NCI-H2081 treated with DMSO at 0.1 percent for 48 hours (cell line): Measurements from ENCODE around the gene IL3.

Experiments used
- DNase-seq: peaks from one replicate; lab custom pipeline; 2025; lab: John Stamatoyannopoulos, UW

IL3 gene, protein sequence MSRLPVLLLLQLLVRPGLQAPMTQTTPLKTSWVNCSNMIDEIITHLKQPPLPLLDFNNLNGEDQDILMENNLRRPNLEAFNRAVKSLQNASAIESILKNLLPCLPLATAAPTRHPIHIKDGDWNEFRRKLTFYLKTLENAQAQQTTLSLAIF

DNA sequence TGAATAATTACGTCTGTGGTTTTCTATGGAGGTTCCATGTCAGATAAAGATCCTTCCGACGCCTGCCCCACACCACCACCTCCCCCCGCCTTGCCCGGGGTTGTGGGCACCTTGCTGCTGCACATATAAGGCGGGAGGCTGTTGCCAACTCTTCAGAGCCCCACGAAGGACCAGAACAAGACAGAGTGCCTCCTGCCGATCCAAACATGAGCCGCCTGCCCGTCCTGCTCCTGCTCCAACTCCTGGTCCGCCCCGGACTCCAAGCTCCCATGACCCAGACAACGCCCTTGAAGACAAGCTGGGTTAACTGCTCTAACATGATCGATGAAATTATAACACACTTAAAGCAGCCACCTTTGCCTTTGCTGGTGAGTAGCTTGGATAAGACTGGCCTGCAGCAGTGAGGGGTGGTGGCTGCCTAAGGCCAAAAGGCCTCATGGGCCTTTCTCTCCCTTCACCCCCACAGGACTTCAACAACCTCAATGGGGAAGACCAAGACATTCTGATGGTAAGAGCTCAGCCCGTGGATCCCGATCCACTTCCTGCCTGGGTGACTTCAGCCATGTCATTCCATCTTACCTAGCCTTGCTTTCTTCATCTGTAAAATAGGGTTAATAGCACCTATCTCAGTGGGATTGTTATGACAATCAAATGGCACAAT, at the start of gene IL3:
Gene IL3, plus strand, starts transcription at position 155 of the 661 bp plus-strand sequence. Its CDS starts 52 bp downstream, at position 207.
- no peak for DNase-seq

- DNase-seq = no peak
These were observed 49.4 kb upstream of the IL3 start for GRCh38 chr5:132010989-132011621.

GRCh38 chr5:132011622-132012343, 48.7 kb upstream of the IL3 start, which contains the start of gene ACSL6:
Gene ACSL6, minus strand, starts transcription at chr5:132011658. Its CDS starts 105 bp downstream, at chr5:132011553.
- no peak for DNase-seq

- no peak for DNase-seq
These were observed 48.0 kb upstream of the IL3 start for GRCh38 chr5:132012371-132013005.

DNA sequence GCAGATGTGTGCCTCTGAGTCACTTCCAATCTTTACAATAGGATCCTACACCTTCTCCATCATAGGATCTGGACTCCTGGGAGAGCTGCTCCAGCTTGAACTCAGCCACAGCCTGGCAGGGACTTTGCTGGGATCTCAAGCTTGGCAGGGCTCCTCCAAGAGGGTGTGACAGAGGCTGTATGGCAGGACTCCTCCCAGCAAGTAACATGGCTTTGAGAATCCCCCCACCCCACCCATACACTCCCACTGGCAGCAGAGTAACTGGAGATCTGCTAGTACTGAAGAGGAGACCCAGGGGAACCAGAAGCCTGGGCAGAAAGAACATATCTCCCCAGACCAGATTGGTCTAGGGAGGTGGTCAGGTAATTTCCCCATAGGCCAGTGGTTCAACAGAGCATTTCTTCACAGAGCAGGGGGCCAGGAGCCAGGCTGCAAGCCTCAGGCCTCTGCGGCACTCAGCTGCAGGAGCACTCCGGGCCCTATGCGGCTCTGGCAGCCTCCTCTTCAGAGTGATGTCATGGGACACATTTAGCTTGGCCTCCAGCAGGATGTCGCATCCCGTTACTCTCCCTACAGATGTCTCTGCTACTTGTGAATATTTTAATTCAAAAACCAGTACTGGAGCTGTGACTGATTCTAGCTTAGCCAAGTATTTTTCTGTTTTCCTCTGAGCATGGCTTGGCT, 47.3 kb upstream of the IL3 start:
- no peak for DNase-seq

- no peak for DNase-seq
These were observed 46.7 kb upstream of the IL3 start for GRCh38 chr5:132013711-132014110.

DNA sequence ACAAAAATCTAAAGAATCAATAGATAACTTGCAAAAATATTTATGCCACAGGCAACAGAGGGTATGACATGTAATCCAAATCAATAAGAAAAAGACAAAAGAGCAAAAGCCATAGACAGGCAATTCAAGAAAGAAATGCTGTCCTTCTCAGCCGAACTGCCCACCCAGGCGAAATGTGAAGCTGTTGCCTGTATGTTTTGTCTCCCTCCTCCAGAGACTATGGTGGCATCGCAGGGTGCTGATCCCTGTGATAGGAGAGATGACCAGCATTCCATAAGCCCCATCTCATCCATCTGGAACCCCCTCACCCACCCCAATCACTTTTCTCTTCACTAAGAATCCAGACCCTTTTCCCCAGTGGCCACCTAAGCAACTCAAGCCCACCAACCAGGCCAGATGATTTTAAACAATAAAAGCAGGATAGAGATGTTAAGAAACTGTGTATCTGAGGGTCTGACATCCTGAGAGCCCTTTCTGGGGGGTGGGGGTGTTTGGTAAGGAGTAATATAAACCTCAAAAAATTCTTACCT, 43.7 kb upstream of the IL3 start:
- DNase-seq = no peak

- DNase-seq = no peak
These were observed 43.1 kb upstream of the IL3 start for GRCh38 chr5:132017316-132017715.

GRCh38 chr5:132017738-132018625, 42.5 kb upstream of the IL3 start:
- no peak for DNase-seq

GRCh38 chr5:132019337-132019736, 41.1 kb upstream of the IL3 start:
- DNase-seq = no peak

DNA sequence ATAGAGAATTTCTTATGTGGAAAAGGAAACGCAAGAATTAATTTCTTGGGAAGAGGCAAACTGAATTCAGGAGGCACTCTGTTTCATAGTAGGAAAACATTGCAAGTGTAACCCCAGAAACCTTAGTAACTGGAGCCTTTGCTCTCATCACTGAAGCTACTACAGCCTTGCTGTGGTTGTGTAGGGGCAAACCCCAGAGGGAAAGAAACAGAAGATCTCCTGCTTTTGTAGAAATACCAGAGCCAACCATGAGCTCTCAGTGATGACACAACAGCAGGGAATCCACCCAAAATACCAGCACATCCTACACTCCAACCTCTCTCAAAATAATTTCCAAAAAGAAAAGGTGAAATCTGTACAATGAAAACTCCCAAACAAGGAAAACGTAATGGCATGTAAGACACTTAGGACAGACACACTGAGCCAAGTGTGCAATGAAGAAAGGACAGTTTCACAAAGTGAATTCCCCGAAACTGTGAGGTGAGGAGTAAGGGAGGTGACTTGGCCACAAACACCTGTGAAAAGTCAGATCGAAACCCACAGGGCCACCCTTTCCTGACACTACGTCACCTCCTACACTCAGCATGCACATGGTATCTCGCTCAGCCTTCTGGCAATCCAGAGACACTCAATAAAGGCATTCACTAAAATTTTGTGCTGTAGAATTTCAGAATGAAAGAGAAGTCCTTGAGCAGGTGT, 40.4 kb upstream of the IL3 start:
- no peak for DNase-seq

- DNase-seq = no peak
These were observed 39.7 kb upstream of the IL3 start for GRCh38 chr5:132020568-132021339.

DNA sequence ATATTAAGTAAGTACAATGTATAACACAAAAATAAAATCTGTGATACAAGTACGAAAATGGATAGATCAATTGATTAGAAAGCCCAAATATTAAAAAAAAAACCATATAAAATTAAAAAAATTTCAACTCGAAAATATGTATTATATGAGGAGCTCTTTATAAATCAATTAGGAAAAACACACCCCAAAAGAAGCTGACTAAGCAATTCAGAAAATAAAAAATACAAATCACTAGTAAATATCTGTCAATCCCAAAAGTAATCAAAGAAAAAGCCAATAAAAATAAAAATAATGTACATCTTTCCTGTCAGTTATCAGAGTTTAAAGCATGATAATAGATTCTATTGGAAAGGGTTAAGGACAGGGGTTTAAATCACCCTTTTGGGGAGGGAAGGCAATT, 38.8 kb upstream of the IL3 start:
- DNase-seq = no peak

DNA sequence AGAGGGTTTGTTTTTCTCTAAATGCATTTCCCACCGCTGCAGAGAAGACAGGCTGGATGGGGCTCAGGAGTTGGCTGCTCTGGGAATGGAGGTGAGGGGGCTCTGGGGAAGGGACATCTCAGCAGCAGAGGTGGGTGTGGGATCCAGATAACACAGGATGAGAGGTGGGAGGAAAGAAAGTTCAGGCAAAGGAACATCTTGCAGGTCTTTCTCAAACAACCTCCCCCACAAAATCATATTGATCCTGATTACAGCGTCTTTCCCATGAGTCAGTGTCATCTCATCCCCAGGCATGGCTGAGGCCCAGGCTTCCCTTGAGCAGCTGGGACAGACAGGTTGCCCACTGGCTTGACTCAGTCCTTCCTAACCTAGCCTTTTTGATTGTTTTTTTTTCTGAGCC, 37.7 kb upstream of the IL3 start:
- no peak for DNase-seq

DNA sequence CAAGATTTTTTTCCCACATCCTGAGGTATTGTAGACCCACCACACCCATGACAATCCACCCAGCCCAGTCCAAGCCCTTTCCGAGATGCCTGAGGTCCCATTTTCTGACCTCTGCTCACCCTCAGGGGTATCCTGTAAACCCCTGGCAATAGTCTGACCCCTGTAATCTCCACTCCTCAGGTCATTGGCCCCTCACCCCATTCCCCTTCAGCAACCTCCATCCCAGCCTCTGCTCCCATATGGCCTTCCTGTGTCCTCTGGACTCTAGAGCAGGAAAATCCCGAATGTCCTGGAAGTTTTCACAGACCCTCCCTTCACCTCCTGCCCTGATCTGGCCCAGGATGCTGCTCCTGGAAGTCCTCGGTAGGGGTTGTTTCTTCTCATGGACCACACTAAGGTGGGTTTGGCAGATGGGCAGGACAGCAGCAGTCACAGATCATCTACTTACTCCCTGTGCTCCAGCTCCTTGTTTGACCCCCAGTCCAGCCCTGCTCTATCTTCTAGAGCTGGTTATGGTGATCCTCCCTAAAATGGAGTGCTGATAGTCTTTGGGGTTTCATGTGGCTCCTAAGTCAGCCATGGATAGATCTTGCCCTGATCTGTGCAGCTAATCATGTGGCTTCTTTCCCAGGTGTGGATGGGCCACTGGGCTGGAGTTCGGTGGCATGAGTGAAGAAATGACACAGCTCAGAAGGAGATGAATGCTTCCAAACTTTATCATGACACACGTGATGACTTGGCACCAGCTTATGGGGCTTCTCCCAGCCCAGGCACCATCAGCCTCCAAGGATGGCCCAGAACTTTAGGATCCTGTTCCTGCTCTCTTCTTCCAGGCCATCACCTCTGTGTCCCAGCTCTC, 37.0 kb upstream of the IL3 start:
- DNase-seq = no peak

DNA sequence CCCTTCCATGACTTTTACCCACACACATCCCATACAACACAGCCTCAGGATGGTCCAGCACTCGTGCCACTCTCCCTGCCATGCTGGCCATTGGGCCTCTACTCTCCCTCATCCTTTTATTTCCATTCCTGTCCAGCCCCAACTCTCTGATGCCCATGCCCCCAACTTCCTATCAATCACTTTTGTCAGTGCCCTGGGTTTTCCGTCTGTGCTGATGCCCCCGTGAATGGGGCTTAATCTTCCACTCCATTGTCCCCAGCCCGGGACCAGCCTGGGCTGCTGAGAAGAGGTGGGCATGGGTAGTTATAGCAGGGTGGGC, 36.4 kb upstream of the IL3 start:
- DNase-seq = no peak

DNA sequence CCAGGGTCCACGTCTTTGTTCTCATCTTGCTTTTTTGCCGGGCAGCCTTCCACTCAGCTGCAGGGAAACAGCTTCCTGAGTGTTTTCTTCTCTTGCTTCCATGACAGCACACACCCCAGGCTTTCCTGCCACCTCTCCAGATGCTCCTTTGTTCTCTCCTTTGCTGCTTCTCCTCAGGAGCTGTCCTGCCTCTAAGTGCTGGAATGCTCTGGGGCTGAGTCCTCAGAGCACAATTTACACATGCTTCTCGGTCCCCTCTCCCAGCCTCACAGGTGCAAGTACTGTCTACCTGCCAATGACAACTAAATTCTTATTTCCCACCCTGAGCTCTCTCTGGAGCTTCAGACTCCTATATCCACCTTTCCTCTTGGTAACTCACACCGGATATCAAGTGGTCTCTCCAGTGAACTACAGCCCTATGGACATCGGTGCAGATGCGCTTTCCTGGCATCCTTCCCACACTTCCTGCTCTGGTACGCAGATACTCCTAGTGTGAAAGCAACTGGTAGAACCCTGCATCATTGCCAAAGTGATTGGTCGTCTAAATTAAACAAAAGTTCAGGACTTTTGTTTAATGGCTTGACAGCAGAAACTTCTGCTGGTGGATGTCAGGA, 35.6 kb upstream of the IL3 start:
- DNase-seq = no peak
